ENCODE measurements around the gene FAM78A. TPM values are rescaled to one million over a fixed set of nuclear protein-coding genes. Genes with fewer than 3 reads are reported as not detected.

The FAM78A gene
- total and polyA plus RNA-seq, 11 donors = 13.6 to 37.9 (median 33.4) TPM

DNA sequence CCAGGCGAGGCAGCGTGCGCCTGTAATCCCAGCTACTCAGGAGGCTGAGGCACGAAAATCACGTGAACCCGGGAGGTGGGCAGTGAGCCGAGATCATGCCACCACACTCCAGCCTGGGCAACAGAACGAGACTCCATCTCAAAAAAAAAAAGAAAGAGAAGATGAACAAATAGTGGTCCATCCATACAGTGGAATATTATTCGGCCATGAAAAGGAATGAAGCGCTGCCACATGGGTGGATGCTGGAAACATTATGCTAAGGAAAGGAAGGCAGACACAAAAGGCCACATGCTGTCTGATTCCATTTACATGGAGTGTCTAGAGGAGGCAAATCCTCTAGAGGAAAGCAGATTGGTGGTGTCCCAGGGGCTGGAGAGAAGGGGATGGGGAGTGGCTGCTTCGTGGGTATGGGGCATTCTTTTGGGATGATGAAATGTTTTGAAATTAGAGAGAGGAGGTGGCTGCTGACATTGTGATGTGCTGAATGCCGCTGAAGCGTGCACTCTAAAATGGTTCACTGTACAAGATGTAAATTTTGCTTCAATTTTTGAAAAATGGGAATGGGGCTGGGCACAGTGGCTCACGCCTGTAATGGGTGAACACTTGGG lies 30.2 kb upstream of the FAM78A start:
- intact Hi-C loops (cut with DNase I) = no loop called here
- peaks cover 0 to 45% (median 13%) of the 10 kb centered on the region in 12 donors for H3K4me1 ChIP-seq
- H3K36me3 ChIP-seq = peaks cover 0 to 21% (median 0%) of the 10 kb centered on the region in 9 donors
- DNase-seq = no peak
- TF ChIP-seq CTCF (IDR thresholded peaks at IDR 0.05) = no peak
- TF ChIP-seq POLR2A (IDR thresholded peaks at IDR 0.05) = no peak
- no peaks in the 10 kb centered on the region for H3K27me3 ChIP-seq
- H3K4me3 ChIP-seq = no peak overlapping the region
- no peaks in the 10 kb centered on the region for H3K9me3 ChIP-seq
- WGBS, 4 donors = 83 to 89% (median 88%) methylated on average over 14 of the region's 14 CpGs
- ATAC-seq = no peak
- H3K27ac ChIP-seq = peak overlapping the region in 3 of 12 donors; percentile 24 to 48 (median 35)

- Histone ChIP-seq H3K4me3 (no peak overlapping the region), H3K4me1 (peaks cover 0 to 44% (median 13%) of the 10 kb centered on the region in 12 donors), H3K27me3 (no peaks in the 10 kb centered on the region), H3K36me3 (peaks cover 0 to 21% (median 0%) of the 10 kb centered on the region in 9 donors), H3K27ac (peak overlapping the region in 4 of 12 donors; percentile 17 to 95 (median 70)), H3K9me3 (no peaks in the 10 kb centered on the region)
- TF ChIP-seq CTCF (IDR thresholded peaks at IDR 0.05) (no peak), POLR2A (IDR thresholded peaks at IDR 0.05) (no peak)
- intact Hi-C loops (cut with DNase I) = no loop called here
- 77 to 81% (median 81%) methylated on average over 19 of the region's 19 CpGs for WGBS, 4 donors
- DNase-seq (no peak), ATAC-seq (no peak)
These were observed 28.5 kb upstream of the FAM78A start for GRCh38 chr9:131304676-131305355.

DNA sequence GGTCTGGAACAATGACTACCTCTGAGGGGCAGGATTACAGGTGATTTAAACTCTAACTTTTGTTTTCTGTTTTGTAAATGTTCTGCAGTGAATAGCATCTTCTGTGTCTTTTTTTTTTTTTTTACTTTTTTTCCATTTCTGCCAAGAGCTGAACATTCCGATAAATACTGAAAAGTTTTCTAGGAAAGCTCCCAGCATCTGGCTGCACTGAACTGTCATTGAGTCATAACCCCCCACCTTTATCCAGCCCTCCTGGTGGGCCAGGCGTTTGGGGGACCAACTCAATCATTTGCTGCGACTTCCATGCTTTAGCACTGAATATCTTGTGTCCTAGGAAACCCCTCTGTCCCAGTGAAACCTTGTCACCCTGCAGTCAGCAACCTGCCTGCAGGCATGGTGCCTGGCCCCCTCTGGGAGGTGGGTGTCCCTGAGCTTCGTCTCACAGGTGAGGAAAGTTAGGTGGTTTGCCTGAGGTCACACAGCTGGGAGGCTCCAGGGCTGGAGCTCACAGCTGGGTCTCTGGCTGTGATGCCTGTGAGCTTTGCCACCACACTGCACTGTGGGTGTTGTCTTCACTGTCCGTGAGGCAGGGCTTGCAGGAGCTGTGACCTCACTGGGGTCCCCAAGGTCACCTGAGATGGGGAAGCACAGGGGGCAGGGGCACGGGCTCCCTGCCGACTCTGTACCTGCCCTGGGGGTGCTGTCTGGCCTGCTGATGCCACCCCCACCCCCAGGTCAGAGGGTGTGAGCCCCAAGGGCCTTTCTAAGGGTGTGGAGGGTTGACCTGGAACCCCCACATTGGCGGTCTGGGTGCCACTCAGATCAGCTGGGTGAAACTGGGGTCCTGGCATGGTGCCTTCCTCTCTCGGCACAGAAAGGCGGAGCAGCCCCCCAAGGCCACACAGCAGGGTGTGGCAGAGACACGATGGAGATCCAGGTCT lies 27.3 kb upstream of the FAM78A start:
- 70 to 80% (median 73%) methylated on average over 8 to 11 of the region's 11 CpGs for WGBS, 4 donors
- no peaks in the 10 kb centered on the region for H3K27me3 ChIP-seq
- H3K4me3 ChIP-seq = no peak overlapping the region
- peak overlapping the region in 8 of 12 donors; percentile 7 to 98 (median 49) for H3K27ac ChIP-seq
- ATAC-seq (no peak), DNase-seq (no peak)
- peaks cover 0 to 53% (median 21%) of the 10 kb centered on the region in 12 donors for H3K4me1 ChIP-seq
- no peaks in the 10 kb centered on the region for H3K9me3 ChIP-seq
- TF ChIP-seq CTCF (IDR thresholded peaks at IDR 0.05) = no peak
- no peak for TF ChIP-seq POLR2A (IDR thresholded peaks at IDR 0.05)
- H3K36me3 ChIP-seq = peaks cover 0 to 21% (median 0%) of the 10 kb centered on the region in 9 donors
- intact Hi-C loops (cut with DNase I) = no loop called here
